Stimulated activated CD4-positive, alpha-beta T cell treated with anti-CD3 and anti-CD28 coated beads, Interleukin-15, amount 100 ng/mL, for 48 hours (primary cell): ENCODE measurements around the gene JPT1.

Experiments
- DNase-seq, 2 donors: peaks; one replicate each; pipeline ENCODE4 v3.0.0-alpha.2; 2020; ENCODE audit warnings: low read depth in 2 of 2

The JPT1 gene

DNA sequence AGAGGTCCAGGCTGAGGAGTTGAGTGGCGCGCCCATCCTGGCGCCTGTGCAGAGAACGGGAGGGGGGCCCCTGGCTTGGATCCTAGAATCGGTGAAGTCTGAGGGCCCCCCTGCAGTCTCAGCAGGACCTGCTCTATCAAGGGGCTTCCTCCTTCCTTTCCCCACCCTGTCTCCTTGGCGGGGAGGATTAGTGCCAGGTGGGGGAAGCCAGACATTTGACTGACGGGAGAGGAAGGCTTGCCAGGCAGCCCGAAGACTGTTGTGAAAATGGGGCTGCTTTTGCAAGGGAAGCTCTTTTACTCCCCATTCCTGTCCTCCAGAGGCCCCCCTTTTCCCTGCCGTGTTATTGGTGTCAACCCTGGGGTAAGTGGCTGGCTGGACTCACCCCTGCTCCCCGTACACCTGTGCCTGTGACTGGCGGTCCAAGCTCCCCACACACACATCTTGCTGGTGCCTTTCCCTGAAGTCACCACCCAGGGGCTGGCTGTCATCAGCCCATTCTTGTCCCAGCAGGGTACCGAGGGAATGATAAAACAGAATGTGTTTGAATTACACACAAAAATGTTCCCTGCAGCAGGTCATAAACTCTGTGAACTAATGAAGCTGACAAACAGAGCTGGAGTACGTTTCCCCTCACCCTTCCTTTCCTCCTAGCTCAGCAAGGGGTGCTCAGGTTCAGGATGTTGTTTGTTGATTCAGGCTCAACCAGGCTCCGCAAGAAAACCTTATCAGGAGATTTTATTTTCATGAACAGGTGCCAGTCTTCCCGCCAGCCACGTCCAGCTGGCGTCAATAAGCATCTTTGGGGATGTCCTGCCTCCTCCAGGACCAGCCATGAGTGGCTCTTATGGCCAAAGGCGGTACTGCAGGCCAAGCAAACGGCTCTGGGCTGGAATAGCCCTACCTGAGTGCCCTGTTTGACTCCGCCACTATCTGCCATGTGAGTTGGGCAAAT, 48.9 kb downstream of the JPT1 start:
- no peak for DNase-seq

DNA sequence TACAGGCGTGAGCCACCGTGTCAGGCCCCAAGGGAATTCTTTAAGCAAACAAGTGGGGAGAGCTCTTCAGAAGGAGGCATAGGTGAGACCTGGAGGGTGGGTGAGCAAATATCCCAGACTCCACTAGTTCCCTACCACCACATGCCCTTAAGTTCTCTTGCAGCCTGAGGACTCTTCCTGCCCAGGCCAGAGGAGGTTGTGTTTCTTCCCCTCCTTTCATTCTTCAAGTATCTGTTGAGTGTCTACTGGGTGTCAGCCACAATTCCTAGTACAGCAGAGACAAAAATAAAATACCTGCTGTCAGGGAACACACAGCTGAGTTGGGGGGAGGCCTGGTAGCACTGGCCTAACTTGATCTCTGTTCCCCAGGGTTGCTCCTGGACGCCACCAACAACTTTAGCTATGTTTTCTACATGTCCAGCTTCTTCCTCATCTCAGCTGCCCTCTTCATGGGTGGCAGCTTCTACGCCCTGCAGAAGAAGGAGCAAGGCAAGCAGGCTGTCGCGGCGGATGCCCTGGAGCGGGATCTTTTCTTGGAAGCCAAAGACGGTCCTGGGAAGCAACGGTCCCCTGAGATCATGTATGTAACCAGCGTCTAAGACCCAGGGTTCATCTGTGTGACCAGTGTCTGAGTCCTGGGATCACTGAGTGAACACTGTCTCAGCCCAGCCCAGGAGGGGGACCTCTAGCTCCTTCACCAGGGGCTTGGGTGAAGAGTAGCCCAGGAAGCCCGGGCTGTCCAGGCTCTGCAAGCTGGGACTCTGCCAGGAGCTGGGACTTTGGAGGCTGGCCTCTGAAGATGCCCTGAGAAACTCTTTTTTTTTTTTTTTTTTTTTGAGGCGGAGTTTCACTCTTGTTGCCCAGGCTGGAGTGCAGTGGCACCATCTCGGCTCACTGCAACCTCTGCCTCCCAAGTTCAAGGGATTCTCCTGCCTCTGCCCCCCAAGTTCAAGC, 50.4 kb downstream of the JPT1 start:
- DNase-seq, result no peak

DNA sequence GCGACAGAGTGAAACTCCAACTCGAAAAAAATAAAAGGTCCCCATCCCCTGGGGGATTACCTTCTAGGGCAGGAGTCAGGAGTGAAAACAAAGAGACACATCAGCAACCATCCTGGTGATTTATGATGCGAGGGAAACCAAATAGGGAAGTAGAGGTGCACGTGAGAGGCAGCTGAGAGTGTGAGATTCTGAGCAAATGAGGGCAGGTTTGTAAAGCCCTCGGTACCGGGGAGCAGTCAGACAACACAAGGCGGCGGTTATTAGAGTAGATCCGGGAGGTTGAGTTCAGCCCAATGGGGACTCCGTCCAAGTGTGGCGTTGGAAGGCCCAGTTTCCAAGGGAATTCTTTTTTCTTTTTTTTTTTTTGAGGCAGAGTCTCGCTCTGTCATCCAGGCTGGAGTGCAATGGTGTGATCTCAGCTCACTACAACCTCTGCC, 51.9 kb downstream of the JPT1 start:
- no peak for DNase-seq

DNA sequence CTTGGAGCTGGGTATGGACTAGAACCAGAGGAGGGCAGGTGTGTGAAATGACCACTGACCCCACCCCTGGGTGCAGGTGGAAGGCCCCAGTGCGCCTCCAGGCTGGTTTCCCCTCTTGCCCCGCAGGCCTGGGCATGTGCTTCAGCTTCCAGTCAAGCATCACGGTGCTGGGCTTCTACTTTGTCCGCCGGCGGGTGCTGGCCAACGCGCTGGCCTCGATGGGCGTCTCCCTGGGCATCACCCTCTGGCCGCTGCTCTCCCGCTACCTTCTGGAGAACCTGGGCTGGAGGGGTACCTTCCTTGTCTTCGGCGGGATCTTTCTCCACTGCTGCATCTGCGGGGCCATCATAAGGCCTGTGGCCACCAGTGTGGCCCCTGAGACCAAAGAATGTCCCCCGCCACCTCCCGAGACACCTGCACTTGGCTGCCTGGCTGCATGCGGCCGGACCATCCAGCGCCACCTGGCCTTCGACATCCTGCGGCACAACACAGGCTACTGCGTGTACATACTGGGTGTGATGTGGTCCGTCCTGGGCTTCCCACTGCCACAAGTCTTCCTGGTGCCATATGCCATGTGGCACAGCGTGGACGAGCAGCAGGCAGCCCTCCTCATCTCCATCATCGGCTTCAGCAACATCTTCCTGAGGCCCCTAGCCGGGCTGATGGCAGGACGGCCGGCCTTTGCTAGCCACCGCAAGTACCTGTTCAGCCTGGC, 54.3 kb downstream of the JPT1 start:
- no peak for DNase-seq

DNA sequence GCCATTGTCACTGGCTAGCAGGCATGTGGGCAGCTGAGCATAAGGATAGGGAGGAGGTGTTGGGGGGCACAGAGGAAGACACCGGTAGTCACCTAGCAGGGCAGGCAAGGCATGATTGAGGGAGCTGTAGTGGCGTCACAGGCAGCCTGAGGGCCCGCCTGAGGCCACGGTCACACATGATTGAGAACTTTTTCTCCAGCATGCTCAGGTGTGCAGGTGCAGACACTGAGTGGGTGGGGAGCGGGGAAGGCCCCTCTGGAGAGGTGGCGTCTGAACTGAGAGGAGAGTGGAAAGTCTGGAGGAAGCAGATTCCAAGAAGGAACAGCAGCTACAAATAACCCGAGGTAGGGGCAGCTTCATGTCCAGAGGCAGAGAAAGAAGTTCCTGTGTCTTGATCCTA, 55.5 kb downstream of the JPT1 start:
- DNase-seq, result no peak

DNA sequence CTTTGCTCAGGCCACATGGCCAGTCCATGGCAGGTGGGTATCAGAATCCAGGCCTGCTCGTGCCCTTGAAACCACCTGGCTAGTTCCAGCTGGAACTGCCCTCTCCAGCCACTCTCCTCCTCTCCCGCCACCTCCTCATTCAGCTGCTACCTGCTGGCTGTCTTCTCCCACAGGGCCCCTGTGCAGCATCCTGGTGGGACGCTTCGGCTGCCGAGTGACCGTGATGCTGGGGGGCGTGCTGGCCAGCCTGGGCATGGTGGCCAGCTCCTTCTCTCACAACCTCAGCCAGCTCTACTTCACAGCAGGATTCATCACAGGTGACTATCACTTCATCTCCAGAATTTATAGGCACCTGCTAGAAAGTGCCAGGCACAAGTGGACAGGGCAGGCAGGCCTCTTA, 56.4 kb downstream of the JPT1 start:
- DNase-seq, result no peak

DNA sequence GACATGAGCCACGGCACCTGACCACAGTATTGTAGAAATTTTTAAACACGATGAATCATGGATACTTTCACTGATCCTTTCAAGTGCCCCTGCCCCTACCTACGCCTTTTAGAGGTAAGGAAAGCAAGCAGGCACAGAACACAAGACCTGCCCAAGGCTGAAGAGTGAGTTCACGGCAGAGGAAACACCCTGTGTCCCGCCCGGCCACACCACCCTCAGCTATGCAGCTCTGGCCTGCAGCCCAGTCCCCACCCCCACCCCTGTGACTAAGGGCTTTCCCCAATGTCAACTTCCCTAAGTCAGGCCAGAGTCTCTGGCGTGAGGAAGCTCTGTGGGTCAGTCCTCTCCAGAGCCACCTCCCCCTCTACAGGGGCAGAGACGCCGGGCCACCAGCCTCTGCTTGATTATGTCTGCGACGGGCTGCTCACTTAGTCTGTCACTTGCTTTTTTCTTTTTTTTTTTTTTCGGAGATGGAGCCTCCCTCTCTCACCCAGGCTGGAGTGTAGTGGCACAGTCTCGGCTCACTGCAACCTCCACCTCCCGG, 58.2 kb downstream of the JPT1 start:
- no peak for DNase-seq

DNA sequence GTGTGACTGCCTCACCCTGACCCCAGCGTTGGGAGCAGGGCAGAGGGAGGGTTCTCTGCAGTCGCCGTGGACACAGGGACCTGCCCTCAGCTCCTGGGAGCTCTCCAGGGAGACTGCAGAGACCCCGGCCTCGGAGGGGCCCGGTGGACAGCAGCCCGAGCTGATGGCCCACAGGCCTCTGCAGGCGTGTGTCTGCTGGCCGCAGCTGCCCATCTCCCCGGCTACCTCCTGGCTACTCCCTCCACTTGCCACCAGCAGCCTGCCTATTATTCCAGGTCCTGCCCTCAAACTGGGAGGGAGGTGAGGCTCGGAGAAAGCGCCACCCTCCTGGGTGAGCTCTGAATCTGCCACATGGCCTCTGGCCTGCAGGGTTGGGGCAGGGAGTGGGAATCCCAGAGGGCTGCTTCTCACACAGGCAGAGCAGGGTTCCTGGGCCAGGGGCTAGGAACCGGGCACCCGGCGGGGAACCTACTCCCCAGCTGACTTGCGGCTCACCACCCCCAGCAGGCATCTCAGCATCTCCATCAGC, 59.4 kb downstream of the JPT1 start:
- no peak for DNase-seq

DNA sequence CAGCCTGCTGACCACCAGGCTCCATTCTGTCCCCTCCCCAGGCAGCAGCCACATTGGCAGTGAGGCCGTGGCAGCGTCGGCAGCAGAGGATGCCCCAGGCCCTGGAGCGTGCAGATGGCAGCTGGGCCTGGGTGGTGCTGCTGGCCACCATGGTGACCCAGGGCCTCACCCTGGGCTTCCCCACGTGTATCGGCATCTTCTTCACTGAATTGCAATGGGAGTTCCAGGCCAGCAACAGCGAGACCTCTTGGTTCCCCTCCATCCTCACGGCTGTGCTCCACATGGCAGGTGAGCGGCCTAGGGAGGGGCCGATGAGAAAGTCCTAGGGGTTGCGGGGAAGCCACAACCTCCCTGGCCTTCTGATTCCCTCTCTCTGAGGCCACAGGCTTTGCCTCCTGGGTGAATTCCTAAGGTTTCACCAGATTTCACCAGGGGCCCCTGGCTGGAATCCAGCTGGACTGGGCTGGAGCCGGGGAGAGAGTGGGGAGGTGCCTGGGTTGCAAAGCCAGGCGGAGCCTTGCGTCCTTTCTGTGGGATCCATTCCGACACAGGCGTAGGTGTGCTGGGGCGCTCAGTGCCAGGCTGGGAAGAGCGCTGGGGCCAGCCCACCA, 60.7 kb downstream of the JPT1 start:
- no peak for DNase-seq

DNA sequence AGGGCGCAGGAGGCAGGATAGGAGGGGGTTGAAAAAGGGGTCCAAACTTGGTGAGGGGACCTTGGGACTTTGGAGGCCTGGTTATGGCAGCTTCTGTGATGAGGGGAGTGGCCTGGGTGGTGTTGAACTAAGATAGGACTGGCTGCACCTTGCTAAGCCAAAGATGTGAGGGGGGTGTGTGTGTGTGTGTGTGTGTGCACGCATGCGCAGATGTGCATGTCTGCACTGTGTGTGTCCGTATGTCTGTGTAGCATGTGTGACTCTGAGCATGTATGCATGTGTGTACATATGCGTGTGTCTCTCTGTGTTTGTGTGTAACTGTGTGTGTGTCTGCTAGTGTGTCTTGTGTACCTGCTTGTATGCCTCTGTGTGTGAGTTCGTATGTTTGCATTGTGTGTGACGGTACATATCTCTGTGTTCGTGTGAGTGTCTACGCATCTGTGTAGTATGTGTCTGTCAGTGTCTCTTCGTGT, 62.4 kb downstream of the JPT1 start:
- no peak for DNase-seq

DNA sequence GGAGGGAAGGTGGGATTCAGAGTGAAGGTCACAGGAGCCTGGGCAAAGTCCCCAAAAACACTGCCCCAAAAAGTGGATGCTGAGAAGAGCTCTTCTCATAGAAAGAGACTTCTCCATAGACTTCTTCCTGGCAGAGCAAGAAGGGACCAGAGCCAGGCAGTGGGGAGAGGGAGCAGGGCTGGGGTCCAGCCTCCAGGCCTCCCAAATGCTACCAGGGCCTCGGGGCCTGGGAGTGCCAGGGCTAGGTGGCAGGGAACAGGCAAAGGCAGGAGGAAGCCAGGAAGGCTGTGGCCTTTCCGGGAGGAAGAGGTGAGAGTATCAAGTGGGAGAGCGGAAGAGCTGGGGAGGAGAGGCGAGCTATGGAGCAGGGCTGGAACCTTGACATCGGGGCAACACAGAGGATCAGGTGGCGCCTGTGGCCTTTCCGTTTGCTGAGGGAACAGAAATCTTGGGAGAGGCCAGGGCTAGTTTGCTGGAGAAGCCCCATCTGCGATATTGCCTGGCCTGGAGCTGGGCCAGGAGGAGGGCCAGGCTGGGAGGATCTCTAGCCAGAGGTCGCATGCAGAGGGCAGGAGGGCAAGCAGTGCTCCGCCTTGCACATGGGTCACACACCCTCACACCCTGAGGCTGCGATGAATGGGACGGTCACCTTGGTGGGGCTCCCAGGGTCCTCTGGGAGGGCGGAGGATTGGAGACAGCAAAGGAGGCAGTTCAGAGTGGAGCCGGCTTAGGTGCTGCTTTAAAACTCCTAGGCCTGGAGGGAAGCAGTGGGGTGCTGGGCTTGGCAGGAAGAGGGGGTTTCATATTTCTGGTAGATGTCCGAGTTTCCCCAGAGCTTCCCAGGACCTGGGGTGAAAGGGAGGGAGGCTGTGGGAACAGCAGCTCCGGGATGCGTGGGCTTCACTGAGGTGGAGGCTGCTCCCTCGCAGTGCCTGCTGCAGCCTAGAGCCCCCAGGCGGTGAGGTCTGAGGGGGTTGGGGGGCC, 63.1 kb downstream of the JPT1 start:
- no peak for DNase-seq

DNA sequence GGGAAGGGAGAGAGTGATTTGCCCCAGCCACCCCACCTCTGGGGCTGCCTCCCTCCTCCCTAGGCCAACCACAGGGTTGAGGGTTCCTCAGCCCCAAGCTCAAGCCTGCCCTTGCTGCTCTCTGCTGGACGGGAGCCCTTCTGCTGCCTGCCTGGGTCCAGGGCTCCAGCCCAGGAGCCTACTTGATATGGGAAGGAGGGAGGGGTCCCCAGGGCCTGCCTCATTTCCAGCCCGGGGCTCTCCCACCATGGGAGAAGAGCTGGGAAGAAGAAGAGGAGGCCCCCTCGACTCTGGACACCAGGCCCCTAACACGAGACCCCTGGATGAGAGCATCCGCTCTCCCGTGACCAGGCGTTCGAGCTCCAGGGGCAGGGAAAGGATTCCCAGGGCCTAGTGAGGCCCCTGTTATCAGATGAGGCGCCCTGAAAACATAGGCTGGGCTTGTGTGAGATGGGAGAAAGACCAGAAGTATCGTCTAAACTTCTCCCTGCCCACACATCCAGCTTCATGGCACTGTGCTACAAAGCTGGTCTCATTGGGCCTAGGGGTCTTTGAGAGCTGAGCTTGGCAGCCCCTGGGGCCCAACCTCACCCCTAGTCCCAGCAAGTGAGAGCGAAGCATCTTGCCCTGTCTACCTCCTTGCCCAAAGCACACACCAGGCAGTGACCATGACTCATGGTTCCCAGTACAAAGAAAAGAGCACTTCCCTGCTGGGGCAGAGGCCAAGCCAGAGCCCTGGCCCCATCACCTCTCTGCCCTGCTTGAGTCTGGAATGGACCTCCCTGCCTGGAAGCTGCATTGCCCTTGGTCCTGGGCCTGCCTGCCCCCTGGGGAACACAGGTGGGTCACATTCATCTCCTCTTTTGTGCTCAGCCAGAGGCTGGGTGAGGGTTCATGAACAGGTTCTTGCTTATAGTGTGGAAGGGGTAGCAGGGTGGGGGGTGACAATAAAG, 65.6 kb downstream of the JPT1 start:
- no peak for DNase-seq

DNA sequence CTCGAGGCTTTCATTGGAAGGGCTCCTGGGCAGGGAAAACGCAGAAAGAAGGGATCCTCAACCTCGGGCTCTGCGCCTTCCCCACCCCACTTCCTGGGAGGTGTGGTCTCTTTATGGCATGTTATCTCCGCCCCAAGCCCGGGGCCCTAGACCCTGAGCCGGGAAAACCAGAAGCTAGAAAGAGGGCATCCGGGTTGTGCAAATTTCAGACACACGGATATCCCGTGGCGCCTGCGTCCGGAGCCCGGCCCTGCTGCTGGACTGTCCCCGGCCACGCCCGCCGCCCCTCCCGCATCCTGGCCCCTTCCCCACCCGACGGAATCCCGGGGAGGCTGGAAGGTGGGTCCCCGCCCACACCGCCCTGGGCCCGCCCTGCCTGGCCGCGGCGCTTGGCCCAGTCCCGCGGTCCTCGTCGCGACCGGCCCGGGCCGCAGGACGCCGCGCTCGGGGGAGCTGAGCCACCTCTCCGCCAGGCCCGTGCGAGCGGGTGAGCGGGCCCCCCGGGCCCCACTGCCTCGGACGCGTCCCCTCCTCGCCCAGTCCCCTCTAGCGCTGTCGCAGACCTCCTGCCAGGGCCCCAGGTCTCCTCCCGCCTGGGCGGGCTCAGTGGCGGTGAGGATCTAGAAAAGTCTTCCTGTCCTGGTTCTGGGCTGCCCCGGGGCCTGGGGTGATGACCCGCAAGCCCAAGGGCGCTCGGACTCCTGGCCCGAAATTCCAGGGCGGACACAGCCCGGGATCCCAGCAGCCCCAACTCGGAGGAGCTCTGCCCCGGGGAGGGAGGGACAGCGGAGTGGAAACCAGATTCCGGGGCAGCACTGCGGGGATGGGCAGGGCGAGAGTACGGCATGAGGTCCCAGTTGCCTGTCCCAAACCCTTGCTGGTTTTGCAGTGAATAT, 66.5 kb downstream of the JPT1 start, which contains the start of gene SLC16A5:
TSS of gene SLC16A5 (plus strand) at position 397 of the 896 bp plus-strand sequence. CDS start 5,683 bp downstream, outside the sequence.
- DNase-seq, result no peak

DNA sequence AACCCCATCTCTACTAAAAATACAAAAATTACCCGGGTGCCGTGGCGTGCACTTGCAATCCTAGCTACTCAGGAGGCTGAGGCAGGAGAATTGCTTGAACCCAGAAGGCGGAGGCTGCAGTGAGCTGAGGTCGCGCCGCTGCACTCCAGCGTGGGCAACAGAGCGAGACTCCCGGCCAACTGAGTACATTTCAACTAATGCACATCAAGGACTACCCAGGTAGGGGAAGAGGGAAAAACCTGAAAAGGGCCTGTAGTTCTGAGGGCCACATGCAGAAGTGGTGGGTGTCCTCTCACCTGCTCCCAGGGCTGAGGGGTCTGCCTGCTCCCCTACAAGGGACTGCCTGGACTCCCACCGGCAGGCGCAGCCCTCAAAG, 67.1 kb downstream of the JPT1 start:
- no peak for DNase-seq

DNA sequence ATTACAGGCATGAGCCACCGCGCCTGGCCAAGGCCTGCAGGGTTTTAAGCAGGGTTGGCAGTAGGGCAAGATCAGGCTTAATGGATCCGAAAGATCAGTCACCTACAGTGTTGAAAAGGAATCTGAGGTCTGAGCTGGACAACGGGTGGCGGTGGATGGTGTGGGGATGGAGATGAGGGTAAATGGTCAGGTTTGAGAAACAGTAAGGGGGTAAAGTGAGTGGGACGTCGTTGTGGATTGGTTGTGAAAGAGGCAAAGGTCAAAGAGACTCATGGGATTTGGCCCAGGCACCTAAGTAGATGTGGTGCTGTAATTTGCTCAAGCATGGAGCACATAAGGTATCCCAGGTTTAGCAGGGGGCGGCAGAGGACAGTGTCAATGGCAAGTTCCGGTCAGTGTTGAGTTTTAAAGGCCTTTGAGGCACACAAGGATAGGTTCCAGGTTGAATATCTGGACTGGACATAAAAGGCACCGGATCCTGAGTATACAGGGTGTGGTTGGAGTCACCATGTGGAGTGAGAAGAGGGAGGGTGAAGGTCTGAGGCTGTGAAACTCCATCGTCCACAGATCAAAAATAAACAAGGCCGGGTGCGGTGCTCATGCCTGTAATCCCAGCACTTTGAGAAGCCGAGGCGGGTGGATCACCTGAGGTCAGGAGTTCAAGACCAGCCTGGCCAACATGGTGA, 67.7 kb downstream of the JPT1 start:
- no peak for DNase-seq
